Uterus (tissue), 2 donors: ENCODE measurements around the gene MIAT.

Experiments used
- POLR2A ChIP-seq, 2 donors: fragments of 450-650 bp; IDR thresholded peaks; one replicate each; pipeline ENCODE4 v1.6.1; 2016; ENCODE audit warnings: antibody characterized with exemption in 2 of 2, mild to moderate bottlenecking in 1 of 2, moderate library complexity in 1 of 2
- TF ChIP-seq, protein P1 (sequence below), 4 experiments: fragments of 200-600 bp in 2 of 4; fragments of 450-650 bp in 2 of 4; sonication (generic) in 2 of 4; IDR thresholded peaks; one replicate each; pipeline ENCODE4 v1.5.1; 2016 to 2019; ENCODE audit warnings: antibody characterized with exemption in 4 of 4, mild to moderate bottlenecking in 2 of 4, moderate library complexity in 1 of 4

DNA sequence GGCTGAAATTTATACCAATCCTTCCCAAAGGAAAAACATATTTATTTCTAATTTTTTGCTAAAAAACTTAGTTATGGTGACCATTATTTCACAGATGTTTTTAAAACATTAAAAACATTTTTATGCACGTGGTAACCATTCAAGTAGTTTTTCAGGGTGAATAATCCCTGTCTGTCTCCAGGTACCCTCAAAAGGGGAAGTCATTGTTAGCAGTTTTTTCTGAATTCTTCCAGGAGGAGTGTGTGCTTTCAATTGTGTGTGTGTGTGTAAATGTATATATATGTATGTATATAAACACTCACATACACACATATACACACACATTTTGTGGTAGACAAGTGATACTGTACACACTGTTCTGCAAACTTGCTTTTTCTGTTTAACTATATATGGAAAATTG is 43.9 kb downstream of the MIAT start:
- TF ChIP-seq, protein P1, sequence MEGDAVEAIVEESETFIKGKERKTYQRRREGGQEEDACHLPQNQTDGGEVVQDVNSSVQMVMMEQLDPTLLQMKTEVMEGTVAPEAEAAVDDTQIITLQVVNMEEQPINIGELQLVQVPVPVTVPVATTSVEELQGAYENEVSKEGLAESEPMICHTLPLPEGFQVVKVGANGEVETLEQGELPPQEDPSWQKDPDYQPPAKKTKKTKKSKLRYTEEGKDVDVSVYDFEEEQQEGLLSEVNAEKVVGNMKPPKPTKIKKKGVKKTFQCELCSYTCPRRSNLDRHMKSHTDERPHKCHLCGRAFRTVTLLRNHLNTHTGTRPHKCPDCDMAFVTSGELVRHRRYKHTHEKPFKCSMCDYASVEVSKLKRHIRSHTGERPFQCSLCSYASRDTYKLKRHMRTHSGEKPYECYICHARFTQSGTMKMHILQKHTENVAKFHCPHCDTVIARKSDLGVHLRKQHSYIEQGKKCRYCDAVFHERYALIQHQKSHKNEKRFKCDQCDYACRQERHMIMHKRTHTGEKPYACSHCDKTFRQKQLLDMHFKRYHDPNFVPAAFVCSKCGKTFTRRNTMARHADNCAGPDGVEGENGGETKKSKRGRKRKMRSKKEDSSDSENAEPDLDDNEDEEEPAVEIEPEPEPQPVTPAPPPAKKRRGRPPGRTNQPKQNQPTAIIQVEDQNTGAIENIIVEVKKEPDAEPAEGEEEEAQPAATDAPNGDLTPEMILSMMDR (IDR thresholded peaks at IDR 0.05), result no peak
- TF ChIP-seq POLR2A (IDR thresholded peaks at IDR 0.05), result no peak
